HepG2 (cell line): ENCODE measurements around the gene NR1H2. TPM values are rescaled to one million over a fixed set of nuclear protein-coding genes. Genes with fewer than 3 reads are reported as not detected.

Experiments used
- ATF5 ChIP-seq: sonication (generic); formaldehyde crosslinking; IDR thresholded peaks from 2 replicates; pipeline ENCODE4 v1.4.0; 2020; ENCODE audit warnings: mild to moderate bottlenecking, low read depth, missing genetic modification reagents
- DZIP1 ChIP-seq: sonication (generic); formaldehyde crosslinking; IDR thresholded peaks from 2 replicates; pipeline ENCODE4 v1.5.0; 2020; ENCODE audit warnings: mild to moderate bottlenecking, missing genetic modification reagents
- HNRNPL ChIP-seq: fragments of 200-400 bp; formaldehyde crosslinking; IDR thresholded peaks from 2 replicates; pipeline ENCODE4 v1.6.1; 2017; ENCODE audit warnings: mild to moderate bottlenecking, low read depth, low read length
- HOXD1 ChIP-seq: sonication (generic); formaldehyde crosslinking; IDR thresholded peaks from 2 replicates; pipeline ENCODE4 v1.5.0; 2020; ENCODE audit warnings: missing genetic modification reagents
- IRF9 ChIP-seq: sonication (generic); formaldehyde crosslinking; IDR thresholded peaks from 2 replicates; pipeline ENCODE4 v1.8.0; 2022; ENCODE audit warnings: missing genetic modification reagents, mild to moderate bottlenecking, borderline replicate concordance
- MTA1 ChIP-seq: sonication (generic); formaldehyde crosslinking; IDR thresholded peaks from 2 replicates; pipeline ENCODE4 v1.4.0; 2020; ENCODE audit warnings: missing genetic modification reagents, mild to moderate bottlenecking, borderline replicate concordance
- NFAT5 ChIP-seq: sonication (generic); formaldehyde crosslinking; IDR thresholded peaks from 2 replicates; pipeline ENCODE4 v1.4.0; 2020; ENCODE audit warnings: missing genetic modification reagents
- RBFOX2 ChIP-seq: fragments of 200-400 bp; formaldehyde crosslinking; IDR thresholded peaks from 2 replicates; pipeline ENCODE4 v1.6.1; 2017; ENCODE audit warnings: low read depth, mild to moderate bottlenecking, low read length
- RNF2 ChIP-seq: fragments of 450-650 bp; conservative IDR thresholded peaks from 2 replicates; pipeline ENCODE4 v1.6.1; 2016; ENCODE audit warnings: low read depth
- ZNF276 ChIP-seq: sonication (generic); formaldehyde crosslinking; IDR thresholded peaks from 2 replicates; pipeline ENCODE4 v1.4.0; 2020; ENCODE audit warnings: mild to moderate bottlenecking, low read depth, missing genetic modification reagents
- ZNF281 ChIP-seq: sonication (generic); formaldehyde crosslinking; IDR thresholded peaks from 2 replicates; pipeline ENCODE4 v1.4.0; 2020; ENCODE audit warnings: missing genetic modification reagents, borderline replicate concordance
- polyA plus RNA-seq, 8 experiments: library from polyadenylated mRNA; depleted of rRNA in 3 of 8; stranded (reverse) in 7 of 8; unstranded in 1 of 8; fragments of >200 nt; fragmentation: Illumina TruSeq in 4 of 8; extraction: Trizol in 4 of 8; gene quantifications; 2 replicates each; pipeline versions ENCODE4 v1.2.1 to v1.2.3, GENCODE V29; 2011 to 2016; ENCODE audit warnings: low read depth in 4 of 8, missing spikeins in 1 of 8, mixed read lengths in 1 of 8; ENCODE audit not compliant: insufficient read depth in 1 of 8
- total RNA-seq, 5 experiments: library from RNA; depleted of rRNA; stranded (reverse); fragments of >200 nt; fragmentation: Illumina TruSeq; extraction: Trizol; gene quantifications; 2 replicates each; pipeline ENCODE4 v1.2.3, GENCODE V29; 2016; ENCODE audit warnings: low read depth in 1 of 5

The NR1H2 gene
- total and polyA plus RNA-seq, 2 of the 13 experiments (the other 11 are each of a cell fraction or from before 2014, with no cell fraction given) = 10.3 to 13.5 TPM

DNA sequence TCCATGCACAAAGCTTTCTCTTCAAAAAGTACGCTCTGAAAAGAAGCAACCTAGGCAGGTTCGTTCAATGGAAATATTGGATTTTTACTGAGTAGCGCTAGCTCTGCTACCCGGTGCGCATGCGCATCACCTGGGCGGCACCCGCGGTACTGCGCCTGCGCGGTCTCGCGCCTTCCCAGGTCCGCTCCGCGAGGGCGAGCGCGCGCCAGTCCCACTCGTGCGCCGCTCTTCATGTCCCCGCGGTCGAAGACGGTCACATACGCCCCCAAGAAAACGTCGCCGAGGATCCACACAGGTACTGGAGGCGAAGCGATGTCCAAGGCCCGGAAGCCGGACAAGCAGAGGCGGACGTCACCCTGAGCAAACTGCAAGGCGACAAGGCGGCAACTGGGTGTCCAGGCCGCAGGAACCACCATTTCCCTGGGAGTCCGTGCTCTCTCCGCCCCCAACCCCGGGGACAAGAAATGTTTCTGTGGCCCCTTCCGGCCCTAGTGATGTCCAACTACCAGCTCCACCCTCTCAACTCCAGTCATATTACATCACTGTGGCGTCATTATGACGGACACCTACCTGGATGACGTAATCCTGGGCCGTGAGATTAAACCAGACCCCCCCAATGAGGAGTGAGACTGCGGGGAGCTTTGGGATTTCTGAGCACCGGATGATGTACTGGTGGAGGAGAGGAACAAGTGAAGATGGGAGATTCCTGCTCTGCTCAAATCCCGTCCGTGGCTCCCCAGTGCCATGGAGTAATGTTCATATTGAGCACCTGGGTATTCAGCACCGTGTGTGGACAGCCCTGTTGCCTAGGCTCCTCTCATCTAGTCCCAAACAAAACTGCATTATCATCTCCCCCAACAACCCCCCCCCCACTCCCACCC, 42.3 kb upstream of the NR1H2 start (continued):
- TF ChIP-seq ZNF281 (0 out of 2 replicates have a peak, but pooled peaks have one; percentile 18), DZIP1 (peak; percentile 73; the same call in 1 of the 2 replicates), MTA1 (CRISPR knock-in tag) (peak; percentile 27; the same call in 1 of the 2 replicates), NFAT5 (CRISPR knock-in tag) (peak; percentile 88; the same call in 1 of the 2 replicates), RBFOX2 (peak; percentile 91), HNRNPL (no peak), RNF2 (peak; percentile 70; the same call in 1 of the 2 replicates), ATF5 (CRISPR knock-in tag) (0 out of 2 replicates have a peak, but pooled peaks have one; percentile 79), HOXD1 (CRISPR knock-in tag) (peak; percentile 80; the same call in 1 of the 2 replicates), IRF9 (peak; percentile 90), ZNF276 (0 out of 2 replicates have a peak, but pooled peaks have one; percentile 57)
